ENCODE data around the gene TEX50.
"Not testable (repeated sequence)": the region's sequence is repeated elsewhere in the genome, so short reads cannot be mapped to it uniquely, and the experiment has no call there.

DNA sequence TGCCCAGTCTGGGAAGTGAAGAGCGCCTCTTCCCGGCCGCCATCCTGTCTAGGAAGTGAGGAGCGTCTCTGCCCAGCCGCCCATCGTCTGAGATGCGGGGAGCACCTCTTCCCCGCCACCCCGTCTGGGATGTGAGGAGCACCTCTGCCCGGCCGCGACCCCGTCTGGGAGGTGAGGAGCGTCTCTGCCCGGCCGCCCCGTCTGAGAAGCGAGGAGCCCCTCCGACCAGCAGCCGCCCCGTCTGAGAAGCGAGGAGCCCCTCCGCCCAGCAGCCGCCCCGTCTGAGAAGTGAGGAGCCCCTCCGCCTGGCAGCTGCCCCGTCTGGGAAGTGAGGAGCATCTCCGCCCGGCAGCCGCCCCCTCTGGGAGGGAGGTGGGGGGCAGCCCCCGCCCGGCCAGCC is 22.1 kb upstream of the TEX50 start:
- TF ChIP-seq POLR2A, EP300, POLR2AphosphoS5 (IDR thresholded peaks at IDR 0.05): not testable (repeated sequence)
- TF ChIP-seq, protein P1, sequence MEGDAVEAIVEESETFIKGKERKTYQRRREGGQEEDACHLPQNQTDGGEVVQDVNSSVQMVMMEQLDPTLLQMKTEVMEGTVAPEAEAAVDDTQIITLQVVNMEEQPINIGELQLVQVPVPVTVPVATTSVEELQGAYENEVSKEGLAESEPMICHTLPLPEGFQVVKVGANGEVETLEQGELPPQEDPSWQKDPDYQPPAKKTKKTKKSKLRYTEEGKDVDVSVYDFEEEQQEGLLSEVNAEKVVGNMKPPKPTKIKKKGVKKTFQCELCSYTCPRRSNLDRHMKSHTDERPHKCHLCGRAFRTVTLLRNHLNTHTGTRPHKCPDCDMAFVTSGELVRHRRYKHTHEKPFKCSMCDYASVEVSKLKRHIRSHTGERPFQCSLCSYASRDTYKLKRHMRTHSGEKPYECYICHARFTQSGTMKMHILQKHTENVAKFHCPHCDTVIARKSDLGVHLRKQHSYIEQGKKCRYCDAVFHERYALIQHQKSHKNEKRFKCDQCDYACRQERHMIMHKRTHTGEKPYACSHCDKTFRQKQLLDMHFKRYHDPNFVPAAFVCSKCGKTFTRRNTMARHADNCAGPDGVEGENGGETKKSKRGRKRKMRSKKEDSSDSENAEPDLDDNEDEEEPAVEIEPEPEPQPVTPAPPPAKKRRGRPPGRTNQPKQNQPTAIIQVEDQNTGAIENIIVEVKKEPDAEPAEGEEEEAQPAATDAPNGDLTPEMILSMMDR (IDR thresholded peaks at IDR 0.05): not testable (repeated sequence)
